GM18499 (cell line): Measurements from ENCODE around the gene VRK1.

Source experiments
- ATAC-seq: cut with Tn5 transposase; IDR thresholded peaks from one replicate; pipeline ENCODE4 v1.9.1; 2021; ENCODE audit warnings: moderate number of reproducible peaks; ENCODE audit not compliant: insufficient read depth, unreplicated experiment

Gene VRK1

DNA sequence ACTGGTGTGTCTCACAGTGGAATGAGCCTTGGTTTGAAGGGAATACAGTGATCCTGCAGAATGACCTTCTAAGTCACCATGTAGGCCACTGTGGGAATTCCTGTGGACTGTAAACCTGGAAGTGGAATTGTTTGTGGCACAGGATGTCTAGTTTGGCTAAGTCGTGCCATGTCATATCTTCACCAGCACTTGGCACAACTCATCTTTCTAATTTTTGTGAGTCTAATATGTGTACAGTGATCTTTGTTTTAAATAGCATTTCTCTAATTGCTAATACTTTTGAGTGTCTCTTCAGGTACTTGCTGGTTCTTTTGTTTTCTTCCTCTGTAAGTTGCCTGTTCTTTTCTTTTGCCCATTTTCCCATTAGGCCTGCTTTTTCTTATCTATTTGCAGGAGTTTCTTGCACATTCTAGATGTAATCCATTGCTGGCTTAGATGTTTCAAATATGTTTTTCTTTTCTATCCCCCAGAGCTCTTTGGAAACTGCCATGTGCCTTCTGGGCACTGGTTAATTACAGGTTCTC lies 112.7 kb downstream of the VRK1 start:
- no peak for ATAC-seq

DNA sequence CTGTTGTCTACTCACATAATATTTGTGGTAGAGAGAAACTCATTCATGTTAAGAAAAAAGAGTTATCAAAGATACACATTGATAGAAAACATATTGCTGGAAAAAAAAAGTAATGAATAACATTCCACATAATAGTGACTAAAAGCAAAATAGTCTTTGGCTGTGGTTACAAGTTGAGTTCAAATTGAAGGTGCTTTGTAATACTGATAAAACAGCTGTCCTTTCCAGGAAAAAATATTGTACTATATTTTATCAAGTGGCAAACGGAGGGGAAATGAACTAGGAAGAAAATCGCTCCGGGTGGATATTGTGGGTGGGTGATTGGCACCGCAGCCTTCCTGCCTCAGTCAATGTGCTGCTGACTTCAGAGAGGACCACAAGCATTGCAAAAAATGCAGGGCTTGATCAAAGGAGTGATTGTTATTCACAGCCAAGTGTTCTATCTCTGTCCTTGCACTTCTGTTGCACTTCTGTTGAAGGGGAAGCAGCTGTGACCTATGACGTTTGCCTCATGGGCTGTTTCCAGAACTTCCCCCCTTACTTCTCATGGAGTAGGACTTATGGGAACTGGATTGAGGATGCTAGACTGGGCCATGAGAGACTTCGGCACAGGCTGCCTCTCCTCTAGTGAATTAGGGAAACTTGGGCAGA lies 114.4 kb downstream of the VRK1 start:
- ATAC-seq = no peak

DNA sequence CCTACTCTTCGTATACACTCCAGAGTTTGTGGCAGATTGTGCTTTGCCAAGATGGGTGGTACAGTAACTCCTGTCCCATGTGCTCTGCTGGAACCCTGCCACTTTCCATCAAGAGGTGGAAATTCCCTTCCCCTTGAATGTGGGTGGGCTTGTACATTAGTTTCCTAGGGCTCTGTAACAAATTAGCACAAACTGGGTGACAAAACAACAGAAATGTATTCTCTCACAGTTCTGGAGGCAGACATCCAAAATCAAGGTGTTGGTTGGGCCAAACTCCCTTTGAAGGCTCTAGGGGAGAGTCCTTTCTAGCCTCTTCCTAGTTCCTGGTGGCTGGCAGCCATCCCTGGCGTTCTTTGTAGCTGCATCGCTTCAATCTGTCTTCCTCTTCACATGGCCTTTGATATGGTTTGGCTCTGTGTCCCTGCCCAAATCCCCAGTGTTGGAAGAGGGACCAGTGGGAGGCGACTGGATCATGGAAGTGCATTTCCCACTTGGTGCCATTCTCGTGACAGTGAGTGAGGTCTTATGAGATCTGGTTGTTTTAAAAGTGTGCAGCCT lies 117.5 kb downstream of the VRK1 start:
- ATAC-seq = no peak

DNA sequence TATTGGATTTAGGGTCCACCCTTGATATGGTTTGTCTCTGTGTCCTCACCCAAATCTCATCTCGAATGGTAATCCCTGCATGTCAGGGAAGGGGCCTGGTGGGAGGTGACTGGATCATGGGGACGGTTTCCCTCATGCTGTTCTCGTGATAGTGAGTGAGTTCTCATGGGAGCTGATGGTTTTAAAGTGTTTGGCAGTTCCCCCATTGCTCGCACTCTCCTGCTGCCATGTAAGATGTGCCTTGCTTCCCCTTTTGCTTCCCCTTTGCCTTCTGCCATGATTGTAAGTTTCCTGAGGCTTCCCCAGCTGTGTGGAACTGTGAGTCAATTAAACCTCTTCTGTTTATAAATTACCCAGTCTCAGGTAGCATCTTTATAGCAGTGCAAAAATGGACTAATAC lies 118.3 kb downstream of the VRK1 start:
- ATAC-seq = no peak

DNA sequence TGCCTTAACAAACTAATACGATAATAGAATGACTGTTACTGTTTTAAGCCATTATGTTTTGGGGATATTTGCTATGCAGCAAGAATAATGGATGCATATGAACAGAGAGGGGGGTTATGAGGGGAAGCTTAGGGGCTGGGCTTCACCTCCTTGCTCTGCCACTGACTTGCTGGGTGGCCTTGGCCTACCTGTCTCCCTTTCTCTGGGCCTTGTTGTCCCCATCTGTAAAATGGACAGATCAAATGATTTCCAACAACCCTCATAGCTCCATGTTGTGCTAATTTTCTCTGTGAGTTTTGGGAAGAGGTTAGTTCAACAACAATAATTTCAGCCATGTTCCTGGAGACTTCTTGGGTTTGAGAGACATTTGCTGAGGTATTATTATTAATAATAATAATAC lies 119.6 kb downstream of the VRK1 start:
- no peak for ATAC-seq

DNA sequence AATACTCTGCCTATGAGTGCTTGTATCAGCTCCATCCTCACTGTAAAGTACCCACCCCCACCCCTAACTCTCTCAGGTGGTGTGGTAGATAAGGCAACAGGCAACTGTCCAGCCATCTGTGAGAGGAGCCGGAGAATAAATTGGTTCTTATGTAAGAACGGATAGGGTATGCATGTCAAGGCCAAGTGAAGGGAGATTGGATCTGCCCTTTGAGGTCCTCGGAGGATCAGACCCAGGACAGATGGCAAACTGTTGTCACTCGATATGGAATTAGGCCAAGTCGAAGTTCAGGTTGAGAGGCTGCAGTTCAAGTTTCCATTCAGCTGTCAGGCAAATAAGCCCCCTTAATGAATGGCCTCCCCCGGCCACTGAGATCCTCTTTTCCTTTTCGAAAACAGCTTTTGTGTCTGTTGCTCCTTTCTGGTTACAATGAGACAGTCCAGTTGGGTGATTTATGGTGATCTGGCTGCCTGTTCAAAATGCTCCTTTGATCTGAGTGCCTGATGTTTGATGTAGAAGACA lies 120.3 kb downstream of the VRK1 start:
- ATAC-seq = no peak

DNA sequence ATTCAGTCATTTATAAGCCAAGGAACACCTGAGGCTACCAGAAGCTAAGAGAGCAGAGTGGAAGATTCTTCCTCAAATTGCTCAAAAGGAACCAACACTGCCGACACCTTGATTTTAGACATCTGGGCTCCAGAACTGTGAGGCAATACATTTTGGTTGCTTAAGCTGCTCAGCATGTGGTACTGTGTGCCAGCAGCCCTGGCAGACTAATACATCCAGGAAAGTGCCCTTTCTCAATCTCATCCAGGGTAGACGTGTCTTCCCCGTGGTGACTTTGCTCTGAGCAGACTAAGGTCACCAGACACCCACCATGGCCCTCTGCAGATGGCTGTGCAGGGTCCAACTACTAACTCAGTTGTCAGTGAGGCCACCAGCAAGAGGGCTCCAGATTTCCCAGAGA lies 122.8 kb downstream of the VRK1 start:
- no peak for ATAC-seq

DNA sequence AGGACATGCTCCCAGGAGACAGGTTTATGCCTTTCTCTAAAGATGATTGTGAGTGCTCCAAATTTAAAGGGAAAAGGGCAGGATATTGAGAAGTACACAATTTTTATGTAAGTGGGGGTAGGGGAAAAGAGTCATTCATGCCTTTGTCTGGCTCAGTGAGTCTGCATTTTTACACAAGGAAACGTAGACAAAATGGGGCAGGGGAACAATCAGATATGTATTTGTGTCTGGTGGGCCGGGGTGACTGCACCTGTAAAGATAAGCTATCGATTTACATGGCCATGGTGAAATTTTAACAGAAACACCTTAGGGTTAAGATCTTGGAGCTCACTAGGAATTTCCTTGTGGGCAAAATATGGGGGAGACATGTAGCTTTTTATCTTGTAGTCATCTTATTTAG lies 123.6 kb downstream of the VRK1 start:
- no peak for ATAC-seq

DNA sequence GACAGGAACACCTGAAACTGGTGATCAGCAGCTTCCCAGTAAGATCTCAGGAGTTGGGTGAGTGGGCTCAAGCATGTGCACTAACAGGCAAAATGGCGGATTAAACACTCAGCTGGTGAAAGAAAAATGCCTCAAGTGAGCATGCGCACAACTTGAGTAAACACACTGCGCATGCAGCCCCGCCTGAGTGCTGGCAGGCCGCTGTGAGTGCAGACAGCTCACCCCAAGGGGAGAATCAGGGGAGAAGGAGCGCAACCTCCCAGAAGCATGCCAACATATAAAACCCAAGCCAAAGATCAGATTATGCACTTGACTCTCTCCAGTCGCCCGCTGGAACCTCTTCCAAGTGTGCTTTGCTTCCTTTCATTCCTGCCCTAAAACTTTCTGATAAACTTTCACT lies 125.8 kb downstream of the VRK1 start:
- ATAC-seq = no peak

DNA sequence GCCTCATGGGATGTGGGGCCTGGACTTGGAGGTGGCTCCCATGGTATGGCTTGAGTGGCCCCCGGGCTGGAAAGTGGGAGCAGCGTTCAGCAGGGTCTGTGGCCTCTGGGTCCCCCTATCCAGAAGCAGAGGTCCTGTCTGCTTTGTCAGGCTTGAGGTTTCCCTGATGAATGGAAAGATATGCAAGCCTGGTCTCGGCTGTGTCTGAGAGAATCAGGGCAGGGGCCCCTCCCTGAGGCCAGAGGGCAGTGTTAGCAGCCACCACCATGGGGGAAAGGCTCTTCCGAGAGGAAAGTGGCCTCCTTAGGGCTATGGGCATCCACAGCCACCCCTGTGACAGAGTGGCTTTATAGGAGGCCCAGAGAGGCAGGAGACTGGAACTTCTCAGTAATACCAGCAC lies 128.2 kb downstream of the VRK1 start:
- no peak for ATAC-seq

DNA sequence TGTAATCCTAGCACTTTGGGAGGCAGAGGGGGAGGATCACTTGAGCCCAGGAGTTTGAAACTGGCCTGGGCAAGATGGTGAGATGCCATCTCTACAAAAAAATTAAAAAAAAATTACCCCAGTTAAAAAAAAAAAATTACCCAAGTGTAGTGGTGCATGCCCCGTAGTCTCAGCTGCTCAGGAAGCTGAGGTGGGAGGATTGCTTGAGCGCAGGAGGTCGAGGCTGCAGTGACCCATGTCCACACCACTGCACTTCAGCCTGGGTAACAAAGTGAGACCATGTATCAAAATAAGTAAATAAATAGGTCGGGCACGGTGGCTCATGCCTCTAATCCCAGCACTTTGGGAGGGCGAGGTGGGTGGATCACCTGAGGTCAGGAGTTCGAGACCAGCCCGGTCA lies 128.8 kb downstream of the VRK1 start:
- ATAC-seq = no peak

DNA sequence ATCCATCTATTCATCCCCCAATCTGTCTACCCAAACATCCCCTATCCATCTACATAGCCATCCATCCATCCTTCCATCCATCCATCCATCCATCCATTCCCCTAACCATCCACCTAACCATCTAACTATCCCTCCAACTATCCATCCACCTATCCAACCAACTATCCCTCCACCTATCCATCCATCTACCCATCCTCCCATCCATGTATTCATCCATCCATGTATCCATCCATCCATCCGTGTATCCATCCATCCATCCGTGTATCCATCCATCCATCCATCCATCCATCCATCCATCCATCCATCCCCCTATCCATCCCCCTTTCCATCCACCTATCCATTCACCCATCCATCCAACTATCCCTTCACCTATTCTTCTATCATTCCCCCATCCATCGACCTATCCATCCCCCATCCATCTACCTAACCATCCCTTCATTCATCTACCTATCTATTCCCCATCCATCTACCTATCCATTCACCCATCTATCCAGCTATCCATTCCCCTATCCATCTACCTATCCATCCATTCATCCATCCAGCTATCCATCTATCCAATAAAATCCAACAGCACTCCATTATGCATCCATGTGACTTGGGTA lies 131.7 kb downstream of the VRK1 start:
- no peak for ATAC-seq

DNA sequence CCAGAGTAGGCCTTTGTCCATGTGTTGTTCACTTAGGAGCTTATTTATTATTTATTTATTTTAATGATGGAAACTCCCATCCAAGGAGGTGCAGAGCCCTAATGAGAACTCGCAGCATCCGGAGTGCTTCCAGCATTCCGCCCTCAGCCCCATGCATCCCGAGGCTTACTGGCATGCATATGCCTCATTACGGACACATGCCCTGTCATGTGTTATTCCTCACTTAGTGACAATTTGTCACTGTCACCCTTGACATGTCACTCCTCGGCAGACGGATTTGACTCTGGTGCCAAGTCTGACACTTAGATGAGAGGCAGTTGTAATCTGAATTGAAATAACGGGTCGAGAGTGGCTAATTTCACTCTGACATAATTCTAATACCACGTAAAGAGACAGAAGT lies 132.8 kb downstream of the VRK1 start:
- no peak for ATAC-seq

DNA sequence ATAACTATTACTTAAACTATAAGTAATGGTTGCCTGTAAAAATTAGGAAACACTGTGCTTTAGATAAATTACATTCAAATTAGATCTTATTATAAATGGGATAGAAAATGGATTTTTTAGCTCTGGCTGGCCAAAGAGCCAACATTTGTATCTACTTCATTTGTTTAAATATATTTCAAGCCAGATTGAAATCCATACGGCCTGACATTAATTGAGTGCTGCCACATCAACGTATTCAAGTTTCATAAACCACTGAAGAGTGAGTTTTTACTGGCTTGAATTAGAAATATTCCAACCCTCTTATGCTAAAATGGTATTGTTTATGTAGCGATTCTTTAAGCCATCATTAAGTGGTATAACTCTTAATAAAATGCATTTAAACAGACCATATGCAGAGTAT lies 133.3 kb downstream of the VRK1 start:
- no peak for ATAC-seq
